VCaP (cell line): ENCODE data around the gene LMLN.

Experiments
- H3K27ac ChIP-seq: fragments of 450-650 bp; 2 replicates; pipeline ENCODE4 v1.5.1; 2017
- CTCF ChIP-seq: fragments of 450-650 bp; conservative IDR thresholded peaks from 2 replicates; pipeline ENCODE4 v1.5.1; 2017; ENCODE audit warnings: mild to moderate bottlenecking, moderate library complexity

Gene LMLN

DNA sequence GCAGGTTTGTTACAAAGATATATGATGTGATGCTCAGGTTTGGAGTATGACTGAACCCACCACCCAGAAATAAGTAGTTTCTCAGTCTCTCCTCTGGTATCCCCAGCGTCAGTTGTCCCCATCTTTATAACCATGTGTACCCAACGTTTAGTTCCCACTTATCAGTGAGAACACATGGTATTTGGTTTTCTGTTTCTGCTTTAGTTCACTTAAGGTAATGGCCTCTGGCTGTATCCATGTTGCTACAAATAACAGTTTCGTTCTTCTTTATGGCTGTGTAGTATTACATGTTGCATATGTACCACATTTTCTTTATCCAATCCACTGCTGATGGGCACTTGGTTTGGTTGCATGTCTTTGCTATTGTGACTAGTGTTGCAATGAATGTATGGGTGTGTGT lies 132.3 kb downstream of the LMLN start:
- H3K27ac ChIP-seq: no peak overlapping the region
- no peak for TF ChIP-seq CTCF

DNA sequence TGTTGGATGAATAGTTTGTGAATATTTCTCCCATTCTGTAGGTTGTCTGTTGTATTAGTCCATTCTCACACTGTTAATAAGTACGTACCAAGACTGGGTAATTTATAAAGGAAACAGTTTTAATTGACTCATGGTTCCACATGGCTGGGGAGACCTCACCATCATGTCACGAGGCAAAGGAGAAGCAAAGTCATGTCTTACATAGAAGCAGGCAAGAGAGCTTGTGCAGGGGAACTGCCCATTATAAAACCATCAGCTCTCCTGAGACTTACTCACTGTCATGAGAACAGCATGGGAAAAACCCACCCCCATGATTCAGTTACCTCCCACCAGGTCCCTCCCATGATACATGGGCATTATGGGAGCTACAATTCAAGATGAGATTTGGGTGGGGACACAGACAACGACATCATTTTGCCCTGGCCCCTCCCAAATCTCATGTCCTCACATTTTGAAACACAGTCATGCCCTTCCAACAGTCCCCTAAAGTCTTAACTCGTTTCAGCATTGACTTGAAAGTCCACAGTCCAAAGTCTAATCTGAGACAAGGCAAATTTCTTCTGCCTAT lies 133.2 kb downstream of the LMLN start:
- no peak overlapping the region for H3K27ac ChIP-seq
- TF ChIP-seq CTCF: no peak
